ENCODE results near the gene KBTBD12. TPM values are rescaled to one million over a fixed set of nuclear protein-coding genes. Genes with fewer than 3 reads are reported as not detected.

Gene KBTBD12
- total RNA-seq, 1 experiment from 2014 or later = not detected

- no peak overlapping the region for H3K27ac ChIP-seq
- H3K27me3 ChIP-seq = no peaks in the 10 kb centered on the region
- no peaks in the 10 kb centered on the region; the same call in 1 of the 2 replicates for H3K4me1 ChIP-seq
- no peaks in the 10 kb centered on the region for H3K36me3 ChIP-seq
- 0 out of 2 replicates have a peak, but pooled peaks cover 3% of the 10 kb centered on the region for H3K9me3 ChIP-seq (replicated peaks)
- no peak overlapping the region for H3K4me3 ChIP-seq
- no peak for DNase-seq
Observed at GRCh38 chr3:127953091-127954035, 38.3 kb downstream of the KBTBD12 start.

DNA sequence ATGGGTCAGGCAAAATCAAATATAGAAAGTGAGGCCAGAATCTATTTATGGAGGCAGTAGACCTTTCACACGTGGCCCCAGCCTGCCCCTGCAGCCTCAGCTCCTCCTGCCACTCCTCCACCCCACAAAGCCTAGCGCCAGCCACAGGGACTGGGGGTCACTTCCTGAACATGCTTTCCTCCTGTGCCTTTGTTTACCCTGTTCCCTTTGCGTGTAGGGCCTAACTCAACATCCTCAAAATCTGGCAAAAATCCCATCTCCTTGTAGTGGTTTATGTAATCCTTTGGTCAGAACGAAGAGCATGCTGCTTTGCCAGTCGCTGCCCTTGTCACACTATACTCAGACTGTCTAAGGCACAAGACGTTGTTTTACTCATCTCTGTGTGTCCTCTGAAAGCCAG is 39.6 kb downstream of the KBTBD12 start:
- Histone ChIP-seq H3K27ac (no peak overlapping the region), H3K9me3 (replicated peaks) (0 out of 2 replicates have a peak, but pooled peaks cover 3% of the 10 kb centered on the region), H3K27me3 (no peaks in the 10 kb centered on the region), H3K4me3 (no peak overlapping the region), H3K36me3 (no peaks in the 10 kb centered on the region), H3K4me1 (no peaks in the 10 kb centered on the region; the same call in 1 of the 2 replicates)
- DNase-seq = no peak

DNA sequence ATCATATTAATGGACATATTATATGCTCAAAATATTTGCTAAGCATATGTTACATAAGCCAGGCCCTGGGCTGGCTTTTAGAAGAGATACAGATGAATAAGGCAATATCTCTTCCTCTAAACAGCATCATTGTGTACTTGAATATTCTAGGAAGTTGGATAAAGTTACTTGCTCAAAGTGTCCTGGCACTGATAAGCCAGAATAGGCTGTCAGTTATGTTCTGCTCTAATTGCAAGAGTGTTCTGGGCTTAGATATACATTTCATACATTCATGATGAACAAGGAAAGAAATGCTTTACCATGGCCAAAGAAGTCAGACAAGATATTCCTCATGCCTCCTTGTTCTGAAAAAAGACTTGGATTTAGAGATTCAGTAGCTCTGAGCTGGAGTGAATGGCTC is 40.7 kb downstream of the KBTBD12 start:
- 0 out of 2 replicates have a peak, but pooled peaks cover 3% of the 10 kb centered on the region for H3K9me3 ChIP-seq (replicated peaks)
- no peaks in the 10 kb centered on the region for H3K36me3 ChIP-seq
- H3K4me3 ChIP-seq = no peak overlapping the region
- DNase-seq = no peak
- no peaks in the 10 kb centered on the region; the same call in 1 of the 2 replicates for H3K4me1 ChIP-seq
- H3K27ac ChIP-seq = no peak overlapping the region
- H3K27me3 ChIP-seq = no peaks in the 10 kb centered on the region

- peaks cover 12% of the 10 kb centered on the region for H3K4me1 ChIP-seq
- H3K27ac ChIP-seq = no peak overlapping the region
- DNase-seq = no peak
- no peaks in the 10 kb centered on the region for H3K27me3 ChIP-seq
- no peak overlapping the region for H3K4me3 ChIP-seq
- no peaks in the 10 kb centered on the region for H3K36me3 ChIP-seq
- no peaks in the 10 kb centered on the region for H3K9me3 ChIP-seq (replicated peaks)
Observed at GRCh38 chr3:127959041-127959440, 44.0 kb downstream of the KBTBD12 start.

- peak; percentile 36 to 64 for DNase-seq
- Histone ChIP-seq H3K9me3 (replicated peaks) (no peaks in the 10 kb centered on the region), H3K27ac (no peak overlapping the region), H3K36me3 (no peaks in the 10 kb centered on the region), H3K4me3 (no peak overlapping the region), H3K4me1 (peaks cover 12% of the 10 kb centered on the region), H3K27me3 (no peaks in the 10 kb centered on the region)
Observed at GRCh38 chr3:127959873-127960272, 44.8 kb downstream of the KBTBD12 start.

DNA sequence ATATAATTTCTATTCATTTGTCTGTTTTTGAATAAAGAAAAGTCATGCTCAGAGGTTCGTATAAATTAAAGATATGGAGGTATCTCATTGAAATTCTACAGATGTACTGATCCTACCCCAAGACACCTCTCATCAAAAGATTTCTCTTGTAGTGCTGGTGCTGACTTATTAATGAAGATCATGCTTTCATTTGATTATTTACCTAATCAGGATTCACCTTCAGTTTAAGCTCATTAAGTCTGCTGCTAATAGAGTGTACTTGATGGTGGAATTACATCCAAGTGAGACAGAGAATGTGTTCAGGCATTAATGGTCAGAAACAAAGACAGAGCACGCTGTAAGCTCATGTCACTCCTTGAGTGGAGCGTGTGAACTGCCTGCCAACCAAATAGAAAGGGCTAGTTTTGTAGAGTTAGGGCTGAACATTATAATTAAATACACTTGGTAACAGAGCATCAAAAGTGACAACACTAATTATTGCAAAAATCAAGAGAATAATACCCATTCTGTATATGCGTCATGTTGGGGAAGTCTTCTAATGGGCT is 45.5 kb downstream of the KBTBD12 start:
- no peak overlapping the region for H3K4me3 ChIP-seq
- no peaks in the 10 kb centered on the region for H3K36me3 ChIP-seq
- no peak for DNase-seq
- H3K4me1 ChIP-seq = peaks cover 12% of the 10 kb centered on the region
- H3K27ac ChIP-seq = no peak overlapping the region
- H3K27me3 ChIP-seq = no peaks in the 10 kb centered on the region
- H3K9me3 ChIP-seq (replicated peaks) = no peaks in the 10 kb centered on the region

DNA sequence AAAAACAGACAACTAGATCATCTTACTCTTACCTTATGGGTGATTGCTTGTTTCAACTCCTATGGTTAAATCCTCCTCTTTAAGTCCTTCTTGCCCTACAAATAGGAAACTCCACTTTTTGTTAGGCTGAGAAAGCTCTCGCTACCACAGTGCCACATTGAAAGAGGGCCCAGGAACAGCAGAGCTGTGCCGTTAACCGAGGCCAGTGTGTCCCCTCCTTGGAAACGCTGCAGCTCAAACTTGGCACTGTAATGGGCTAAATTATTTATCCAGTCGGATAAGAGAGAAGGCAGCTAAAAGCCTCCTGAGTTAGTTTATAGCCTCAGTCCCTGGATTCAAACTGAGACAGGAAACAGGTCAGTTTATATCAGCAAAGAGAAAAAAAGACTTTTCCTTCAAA is 46.1 kb downstream of the KBTBD12 start:
- Histone ChIP-seq H3K36me3 (no peaks in the 10 kb centered on the region), H3K27me3 (no peaks in the 10 kb centered on the region)

DNA sequence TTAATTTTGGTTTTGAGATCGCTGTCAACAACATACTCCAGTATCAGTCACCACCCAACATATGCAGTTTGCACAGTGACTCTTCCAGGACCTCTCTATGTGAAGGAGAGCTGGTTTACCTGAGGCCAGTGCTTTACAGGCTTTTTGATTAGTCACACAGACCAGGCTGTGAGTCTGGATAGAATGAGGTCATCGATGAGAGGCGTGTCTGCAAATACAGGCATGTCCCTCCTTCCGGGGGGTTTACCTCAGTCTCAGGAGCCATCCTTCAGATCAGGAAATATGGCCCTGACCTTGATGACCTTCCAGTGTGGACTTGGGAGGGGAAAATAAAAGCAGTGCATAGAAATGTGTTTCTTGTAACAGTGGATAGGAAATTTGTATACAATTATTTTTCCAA is 46.9 kb downstream of the KBTBD12 start:
- DNase-seq = peak; percentile 63 to 71
- no peak overlapping the region for H3K4me3 ChIP-seq
- H3K36me3 ChIP-seq = no peaks in the 10 kb centered on the region
- H3K27me3 ChIP-seq = no peaks in the 10 kb centered on the region
- peak overlapping the region; percentile 20; the same call in 1 of the 2 replicates for H3K27ac ChIP-seq
- H3K4me1 ChIP-seq = peaks cover 12% of the 10 kb centered on the region
- H3K9me3 ChIP-seq (replicated peaks) = no peaks in the 10 kb centered on the region; the same call in 1 of the 2 replicates

More for the DNA sequence above, 46.1 kb downstream of the KBTBD12 start:
- Histone ChIP-seq H3K4me1 (peaks cover 12% of the 10 kb centered on the region), H3K27ac (no peak overlapping the region), H3K9me3 (replicated peaks) (no peaks in the 10 kb centered on the region; the same call in 1 of the 2 replicates), H3K4me3 (no peak overlapping the region)
- DNase-seq = no peak

DNA sequence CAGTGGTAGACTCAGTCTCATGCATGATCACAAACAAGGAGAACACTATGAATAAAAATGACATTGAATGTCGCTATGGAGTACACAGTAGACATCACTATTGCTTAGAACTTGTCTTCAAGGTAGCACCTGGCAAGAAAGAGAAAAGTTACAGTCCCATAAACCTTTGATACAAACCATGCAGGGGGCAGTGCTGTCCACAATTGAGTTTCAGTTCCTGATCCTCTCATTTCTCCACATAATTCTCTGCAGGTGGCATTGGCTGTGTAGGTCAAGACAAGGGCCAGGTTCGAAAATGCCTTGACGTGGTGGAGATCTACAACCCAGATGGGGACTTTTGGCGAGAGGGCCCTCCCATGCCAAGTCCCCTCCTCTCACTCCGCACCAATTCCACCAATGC is 47.9 kb downstream of the KBTBD12 start:
- Histone ChIP-seq H3K4me1 (peaks cover 12% of the 10 kb centered on the region), H3K36me3 (no peaks in the 10 kb centered on the region)

DNA sequence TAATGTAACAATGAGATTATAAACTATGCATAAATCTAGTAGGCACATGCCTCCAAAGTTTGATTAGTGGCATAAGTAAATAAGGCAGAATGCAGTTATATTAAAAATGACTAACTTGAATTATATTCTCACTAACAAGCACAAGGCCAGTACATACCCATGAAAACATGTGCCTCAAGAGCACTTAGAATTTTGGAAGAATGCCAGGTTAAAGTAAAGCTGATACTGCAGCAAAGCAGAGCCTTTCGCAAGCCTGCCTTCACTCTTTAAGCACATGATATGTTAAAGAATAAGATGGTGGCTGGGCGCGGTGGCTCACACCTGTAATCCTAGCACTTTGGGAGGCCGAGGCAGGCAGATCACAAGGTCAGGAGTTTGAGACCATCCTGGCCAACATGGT is 49.0 kb downstream of the KBTBD12 start:
- Histone ChIP-seq H3K27me3 (no peaks in the 10 kb centered on the region), H3K4me1 (peaks cover 12% of the 10 kb centered on the region), H3K36me3 (no peaks in the 10 kb centered on the region), H3K27ac (no peak overlapping the region), H3K9me3 (replicated peaks) (no peaks in the 10 kb centered on the region; the same call in 1 of the 2 replicates), H3K4me3 (no peak overlapping the region)
- DNase-seq = peak in 1 of 2 experiments; percentile 49

More for the DNA sequence above, 47.9 kb downstream of the KBTBD12 start:
- H3K27me3 ChIP-seq = no peaks in the 10 kb centered on the region
- no peaks in the 10 kb centered on the region; the same call in 1 of the 2 replicates for H3K9me3 ChIP-seq (replicated peaks)
- no peak overlapping the region for H3K27ac ChIP-seq
- DNase-seq = no peak
- no peak overlapping the region for H3K4me3 ChIP-seq

GRCh38 chr3:127964816-127965215 is 49.8 kb downstream of the KBTBD12 start:
- no peak overlapping the region for H3K4me3 ChIP-seq
- no peaks in the 10 kb centered on the region for H3K27me3 ChIP-seq
- H3K36me3 ChIP-seq = no peaks in the 10 kb centered on the region
- DNase-seq = no peak
- H3K9me3 ChIP-seq (replicated peaks) = no peaks in the 10 kb centered on the region; the same call in 1 of the 2 replicates
- no peak overlapping the region for H3K27ac ChIP-seq
- peaks cover 12% of the 10 kb centered on the region for H3K4me1 ChIP-seq

GRCh38 chr3:127967316-127967715 is 52.3 kb downstream of the KBTBD12 start:
- DNase-seq = no peak
- 0 out of 2 replicates have a peak, but pooled peaks cover 4% of the 10 kb centered on the region for H3K27me3 ChIP-seq
- no peaks in the 10 kb centered on the region; the same call in 1 of the 2 replicates for H3K9me3 ChIP-seq (replicated peaks)

DNA sequence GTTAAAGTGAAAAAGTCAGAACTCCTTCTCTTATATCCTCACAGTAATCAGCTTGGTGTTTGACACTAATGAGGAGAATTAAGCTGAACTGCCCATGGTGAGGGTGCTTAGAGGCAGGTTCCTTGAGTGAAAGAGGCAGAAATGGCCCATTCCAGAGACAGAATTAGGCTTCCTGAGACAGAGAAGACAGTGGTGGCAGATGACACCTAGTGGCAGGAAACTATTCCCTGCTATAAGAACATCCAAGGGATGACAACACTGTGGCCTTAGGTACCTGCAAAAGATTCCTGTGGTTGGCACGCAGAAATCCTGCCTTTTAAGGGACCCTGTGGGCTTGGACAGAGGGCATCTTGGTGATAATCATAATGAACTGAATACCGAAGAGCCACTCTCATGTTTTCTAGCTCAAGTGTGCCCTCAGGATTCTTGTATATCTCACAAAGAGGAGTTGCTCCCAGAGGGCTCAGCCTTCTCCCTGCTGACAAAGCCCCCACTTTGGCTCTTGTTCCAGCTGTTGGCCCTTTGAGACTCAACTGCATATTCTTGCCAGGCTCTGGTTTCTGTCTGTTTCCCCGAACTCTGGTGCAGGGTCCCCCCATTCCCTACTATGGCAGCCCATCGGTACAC is 56.0 kb downstream of the KBTBD12 start:
- Histone ChIP-seq H3K4me1 (no peaks in the 10 kb centered on the region), H3K27me3 (0 out of 2 replicates have a peak, but pooled peaks cover 4% of the 10 kb centered on the region), H3K9me3 (replicated peaks) (no peaks in the 10 kb centered on the region; the same call in 1 of the 2 replicates), H3K27ac (no peak overlapping the region), H3K4me3 (no peak overlapping the region), H3K36me3 (no peaks in the 10 kb centered on the region)
- DNase-seq = peak; percentile 29 to 76

More at GRCh38 chr3:127967316-127967715, 52.3 kb downstream of the KBTBD12 start:
- no peak overlapping the region for H3K27ac ChIP-seq
- no peaks in the 10 kb centered on the region for H3K36me3 ChIP-seq
- no peak overlapping the region for H3K4me3 ChIP-seq
- no peaks in the 10 kb centered on the region for H3K4me1 ChIP-seq

GRCh38 chr3:127974226-127974625 is 59.2 kb downstream of the KBTBD12 start:
- H3K36me3 ChIP-seq = no peaks in the 10 kb centered on the region
- DNase-seq = no peak
- H3K4me1 ChIP-seq = no peaks in the 10 kb centered on the region
- H3K27ac ChIP-seq = no peak overlapping the region
- H3K9me3 ChIP-seq (replicated peaks) = no peaks in the 10 kb centered on the region
- H3K4me3 ChIP-seq = no peak overlapping the region
- H3K27me3 ChIP-seq = 0 out of 2 replicates have a peak, but pooled peaks cover 4% of the 10 kb centered on the region
